Kidney (tissue), 14 donors: Measurements from ENCODE around the gene GJA3. TPM values are rescaled to one million over a fixed set of nuclear protein-coding genes. Genes with fewer than 3 reads are reported as not detected.

Experiments
- DNase-seq, 5 donors: peaks; one replicate each; pipeline ENCODE4 v3.0.0-alpha.2; 2013 to 2020
- FAIRE-seq: peaks from 2 replicates; lab custom pipeline; 2012; peaks lifted over from hg19 to GRCh38; lab: Jason Lieb, UNC
- H3K27ac ChIP-seq, 2 donors: one replicate each; pipeline ENCODE4 v1.7.0; 2013; ENCODE audit warnings: low read depth in 2 of 2, low read length in 2 of 2, inconsistent platforms in 1 of 2
- H3K27me3 ChIP-seq: one replicate; pipeline ENCODE4 v1.7.1; 2013; ENCODE audit warnings: low read length, inconsistent platforms; ENCODE audit not compliant: control insufficient read depth, insufficient read depth
- H3K36me3 ChIP-seq, 3 donors: one replicate each; pipeline versions ENCODE4 v1.7.0 to v1.7.1; 2013; ENCODE audit warnings: low read length in 3 of 3, control low read depth in 1 of 3, inconsistent platforms in 1 of 3; ENCODE audit not compliant: insufficient read depth in 3 of 3, control insufficient read depth in 2 of 3
- H3K4me1 ChIP-seq, 3 donors: one replicate each; pipeline versions ENCODE4 v1.7.0 to v1.7.1; 2013; ENCODE audit warnings: low read length in 3 of 3, inconsistent platforms in 1 of 3, low read depth in 1 of 3; ENCODE audit not compliant: control insufficient read depth in 2 of 3, insufficient read depth in 2 of 3
- H3K4me3 ChIP-seq, 3 donors: one replicate each; pipeline versions ENCODE4 v1.7.0 to v1.8.1; 2013; ENCODE audit warnings: low read length in 3 of 3, control low read depth in 1 of 3, inconsistent platforms in 1 of 3
- H3K9ac ChIP-seq, 3 donors: one replicate each; pipeline versions ENCODE4 v1.7.0 to v1.7.1; 2013; ENCODE audit warnings: low read length in 3 of 3, control low read depth in 1 of 3, inconsistent platforms in 1 of 3
- H3K9me3 ChIP-seq, 3 donors: one replicate each; pipeline versions ENCODE4 v1.7.0 to v1.7.1; 2013; ENCODE audit warnings: low read length in 3 of 3, control low read depth in 1 of 3, inconsistent platforms in 1 of 3; ENCODE audit not compliant: control insufficient read depth in 2 of 3, insufficient read depth in 1 of 3
- CTCF ChIP-seq: IDR thresholded peaks from 3 replicates; pipeline ENCODE4 v1.5.1; 2012; ENCODE audit warnings: mild to moderate bottlenecking, moderate library complexity, borderline replicate concordance; ENCODE audit not compliant: insufficient read depth; ENCODE audit errors: extremely low read depth
- intact Hi-C: fragments of 100-400 bp; cut with DNase I; formaldehyde crosslinking; loops from one replicate; pipeline ENCODE4 v1.11.1; 2022
- polyA plus RNA-seq: library from polyadenylated mRNA; stranded (reverse); fragments of 350-450 nt; fragmentation: Illumina TruSeq; extraction: RNeasy Lipid Tissue Mini Kit (QIAGEN cat#74804); gene quantifications from one replicate; pipeline ENCODE4 v1.2.3, GENCODE V29; 2014; ENCODE audit warnings: low read depth, low replicate concordance; ENCODE audit not compliant: insufficient read depth
- total RNA-seq: library from RNA; stranded (reverse); fragmentation: NEBNext Ultra II Directional; extraction: Animal tissue kit (Norgen Biotek cat#: 25700); gene quantifications from one replicate; pipeline ENCODE4 v1.2.1, GENCODE V29; 2021
- donor health status: control.
- donor health status: control.
- donor health status: control.
- donor health status: control.
- donor health status: control.
- donor health status: DM: yes; HTN: yes; CAD: no.
- donor health status: Normal renal cell carcinoma (clear cell type).

GJA3 gene
- total and polyA plus RNA-seq, 2 donors from 2014 or later, result 0.16 to 1.1 TPM

DNA sequence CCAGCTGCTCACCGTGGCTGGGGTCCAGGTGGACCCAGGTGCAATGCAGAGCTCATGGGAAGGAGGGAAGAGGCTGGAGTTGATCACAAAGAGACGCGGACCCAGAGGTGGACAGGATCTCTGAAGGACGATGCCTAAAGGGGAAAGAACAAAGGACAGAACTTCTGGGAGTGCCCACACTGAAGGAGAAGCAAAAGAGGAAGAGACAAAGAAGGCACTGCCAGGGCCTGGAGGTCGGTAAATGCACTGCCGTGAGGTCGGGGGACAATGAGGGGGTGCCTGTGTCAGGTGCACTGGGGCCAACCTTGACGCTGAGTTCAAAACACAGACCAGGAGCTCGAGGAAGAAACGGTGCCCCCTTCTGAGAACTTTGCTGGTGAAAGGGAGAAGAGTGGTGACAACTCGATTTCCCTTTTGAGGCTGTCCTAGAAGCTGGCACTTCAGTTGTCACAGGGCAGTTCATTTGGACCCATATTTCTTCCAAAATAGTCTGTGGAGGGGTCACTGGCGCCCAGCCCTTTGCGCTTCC, 55.6 kb downstream of the GJA3 start:
- no peaks in the 10 kb centered on the region for H3K9me3 ChIP-seq
- H3K27me3 ChIP-seq, result no peaks in the 10 kb centered on the region
- TF ChIP-seq CTCF, result no peak
- no peaks in the 10 kb centered on the region for H3K4me1 ChIP-seq
- intact Hi-C loops, result no loop called here
- no peak overlapping the region for H3K9ac ChIP-seq
- no peaks in the 10 kb centered on the region for H3K36me3 ChIP-seq
- DNase-seq, result no peak
- no peak overlapping the region for H3K27ac ChIP-seq
- H3K4me3 ChIP-seq, result no peak overlapping the region
- FAIRE-seq, result no peak

GRCh38 chr13:20102525-20103180, 58.2 kb downstream of the GJA3 start:
- no peaks in the 10 kb centered on the region for H3K4me1 ChIP-seq
- intact Hi-C loops, result no loop called here
- H3K27me3 ChIP-seq, result no peaks in the 10 kb centered on the region
- FAIRE-seq (no peak), DNase-seq (no peak)
- H3K9me3 ChIP-seq, result no peaks in the 10 kb centered on the region
- no peak overlapping the region for H3K9ac ChIP-seq
- no peak overlapping the region for H3K27ac ChIP-seq
- no peaks in the 10 kb centered on the region for H3K36me3 ChIP-seq
- H3K4me3 ChIP-seq, result no peak overlapping the region
- no peak for TF ChIP-seq CTCF

DNA sequence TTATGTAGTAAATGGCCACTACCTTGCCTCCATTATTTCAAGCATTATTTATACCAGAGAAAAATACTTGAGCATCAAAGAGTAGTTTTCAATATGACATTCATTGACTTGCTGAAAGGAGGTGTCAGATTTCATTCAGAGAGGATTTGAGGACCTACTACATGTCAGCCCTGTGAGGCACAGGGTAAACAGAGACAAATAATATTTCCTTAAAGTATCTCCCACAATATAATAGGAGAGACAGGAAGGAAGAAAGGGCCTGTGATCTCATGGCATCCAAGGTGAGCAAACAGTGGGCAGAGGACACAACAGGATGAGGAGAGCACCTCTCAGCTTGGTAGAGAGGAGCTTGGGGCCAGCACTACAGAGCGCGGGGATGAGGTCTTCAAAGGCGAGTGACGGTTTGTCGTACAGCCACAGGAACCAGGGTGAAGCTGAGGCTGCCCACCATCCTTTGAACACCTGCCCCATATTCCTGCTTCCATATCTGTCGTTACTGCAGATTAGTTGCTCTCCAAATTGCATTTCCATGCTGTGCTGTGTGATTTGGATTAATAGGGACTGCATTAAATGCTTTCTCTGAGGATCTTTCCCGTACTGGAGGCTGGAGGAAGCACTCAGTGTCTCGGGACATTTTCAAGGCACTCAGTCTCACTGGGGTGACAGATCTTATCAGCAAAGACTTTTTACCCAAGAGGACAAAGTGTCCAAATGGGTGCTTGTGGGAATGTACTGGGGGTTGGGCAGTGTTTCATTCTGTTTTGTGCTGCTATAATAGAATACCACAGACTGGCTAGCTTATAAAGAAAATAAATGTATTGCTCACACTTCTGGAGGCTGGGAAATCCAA, 59.2 kb downstream of the GJA3 start:
- intact Hi-C loops, result no loop called here
- Histone ChIP-seq H3K4me3 (no peak overlapping the region), H3K27ac (no peak overlapping the region), H3K27me3 (no peaks in the 10 kb centered on the region), H3K4me1 (no peaks in the 10 kb centered on the region), H3K9ac (no peak overlapping the region), H3K36me3 (no peaks in the 10 kb centered on the region), H3K9me3 (no peaks in the 10 kb centered on the region)
- no peak for TF ChIP-seq CTCF
- DNase-seq (no peak), FAIRE-seq (no peak)
